NCI-H524 treated with DMSO at 0.1 percent for 48 hours (cell line): ENCODE measurements around the gene CD69.
"Not testable (repeated sequence)": the region's sequence is repeated elsewhere in the genome, so short reads cannot be mapped to it uniquely, and the experiment has no call there.

ENCODE experiments used
- DNase-seq: peaks from one replicate; lab custom pipeline; 2025; lab: John Stamatoyannopoulos, UW

CD69 gene

DNA sequence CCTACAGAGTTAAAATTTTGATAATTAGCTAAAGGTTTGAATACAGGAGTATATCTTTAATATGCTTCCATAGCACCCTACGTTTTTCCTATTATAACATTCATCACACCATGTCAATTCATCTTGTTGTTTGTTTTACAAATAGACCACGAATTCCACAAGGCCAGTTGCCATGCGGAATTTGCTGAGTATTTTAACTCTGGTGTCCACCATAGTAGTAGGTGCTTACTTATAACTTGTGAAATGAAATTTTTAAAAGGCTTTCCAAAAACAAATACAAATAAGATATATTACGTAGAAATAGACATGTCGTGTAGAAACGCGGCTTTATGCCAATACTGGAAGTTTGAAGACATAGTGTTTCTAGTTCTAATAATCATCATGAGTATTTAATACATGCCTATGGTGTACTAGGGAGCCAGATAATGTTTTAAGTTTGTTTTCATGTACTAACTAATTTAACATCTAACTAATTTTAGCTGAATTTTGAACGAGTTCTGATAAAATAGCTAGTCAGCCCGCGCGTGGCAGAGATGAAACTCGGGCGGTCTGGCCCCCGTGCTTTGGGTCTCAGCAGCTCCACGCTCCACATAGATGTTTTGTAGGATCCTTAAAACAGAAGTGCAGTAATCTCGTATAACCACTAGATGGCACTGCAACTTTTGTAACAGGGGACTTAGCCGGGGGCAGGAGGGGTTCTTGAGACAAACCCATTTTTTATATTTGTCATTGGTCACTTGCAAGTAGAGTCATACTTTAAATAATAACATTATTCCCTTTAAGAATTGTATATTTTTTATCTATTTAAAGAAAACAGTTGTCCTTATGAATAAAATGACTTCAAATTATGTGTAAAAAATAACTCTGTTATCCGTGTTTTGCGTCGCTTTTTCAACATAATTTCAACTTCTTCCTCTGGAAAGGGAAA lies 10.2 kb downstream of the CD69 start:
- DNase-seq: no peak

DNA sequence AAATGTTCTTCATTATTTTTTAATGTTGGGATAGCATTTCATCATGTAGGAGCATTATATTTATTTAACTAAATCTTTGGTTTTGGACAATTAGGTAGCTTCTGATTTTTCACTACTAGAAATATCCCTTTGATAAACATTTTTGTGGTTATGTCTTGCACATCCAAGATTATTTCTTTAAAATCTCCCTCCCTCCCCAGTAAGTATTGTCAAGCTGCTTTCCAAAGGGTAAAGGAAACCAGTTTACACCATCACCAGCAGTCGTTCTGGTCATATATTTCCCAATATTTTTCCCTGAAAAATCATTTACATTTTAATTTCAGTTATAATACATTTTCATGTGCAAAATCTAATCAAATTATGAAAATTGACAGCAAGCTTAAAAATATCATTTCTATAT lies 11.1 kb downstream of the CD69 start:
- DNase-seq: no peak

DNA sequence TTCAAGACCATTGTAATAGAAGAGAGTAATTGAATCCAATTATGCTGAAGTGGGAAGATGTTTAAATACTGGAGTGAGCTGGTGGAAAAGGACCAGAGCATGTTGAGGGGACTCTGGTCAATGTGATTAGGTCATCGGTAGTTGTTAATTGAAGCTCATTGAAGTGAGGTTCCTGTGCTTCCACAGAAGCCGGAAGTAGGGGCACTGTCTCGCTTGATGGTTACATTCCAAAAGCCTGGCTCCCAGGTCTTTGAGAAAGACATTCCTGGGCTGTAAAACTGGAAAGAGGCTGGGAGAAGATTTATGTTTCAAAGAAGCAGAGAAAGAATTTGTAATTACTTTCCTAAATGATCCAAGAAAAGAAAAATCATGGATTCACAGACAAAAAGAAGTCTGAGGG lies 15.5 kb downstream of the CD69 start:
- DNase-seq: no peak

DNA sequence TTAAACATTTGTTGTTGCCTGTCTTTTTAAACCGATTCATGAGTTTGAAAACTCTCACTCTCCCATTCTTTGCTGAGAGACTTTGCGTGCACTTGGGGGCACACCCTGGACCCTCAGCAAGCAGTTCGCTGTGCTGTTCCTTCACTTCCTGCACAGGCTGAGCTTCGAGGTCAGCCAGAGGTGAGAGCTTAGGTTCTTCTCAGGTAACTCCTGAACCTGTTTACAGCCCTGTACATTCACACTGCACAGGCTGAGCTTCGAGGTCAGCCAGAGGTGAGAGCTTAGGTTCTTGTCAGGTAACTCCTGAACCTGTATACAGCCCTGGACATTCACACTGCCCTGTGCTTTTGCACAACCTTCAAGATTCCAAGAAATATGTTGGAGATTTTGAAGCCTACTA lies 18.0 kb downstream of the CD69 start:
- DNase-seq: no peak

DNA sequence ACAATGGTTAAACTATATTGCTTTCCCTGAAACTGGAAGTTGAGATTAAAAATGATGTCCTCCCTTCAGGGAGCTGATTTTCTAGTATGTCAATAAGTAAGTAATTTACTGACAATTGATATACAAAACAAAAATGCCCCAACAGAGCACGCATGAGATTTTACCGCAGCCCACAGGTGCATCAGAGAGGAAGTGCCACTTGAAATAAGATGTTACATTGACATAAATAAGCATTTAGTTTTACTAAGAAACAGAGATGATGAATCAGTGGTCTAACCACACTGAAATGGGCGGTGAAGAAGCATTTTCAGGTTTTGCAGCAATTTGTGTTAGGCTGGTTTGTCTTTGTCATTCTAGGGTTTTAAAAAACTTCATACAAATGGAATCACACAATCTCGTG lies 19.0 kb downstream of the CD69 start:
- DNase-seq: no peak

DNA sequence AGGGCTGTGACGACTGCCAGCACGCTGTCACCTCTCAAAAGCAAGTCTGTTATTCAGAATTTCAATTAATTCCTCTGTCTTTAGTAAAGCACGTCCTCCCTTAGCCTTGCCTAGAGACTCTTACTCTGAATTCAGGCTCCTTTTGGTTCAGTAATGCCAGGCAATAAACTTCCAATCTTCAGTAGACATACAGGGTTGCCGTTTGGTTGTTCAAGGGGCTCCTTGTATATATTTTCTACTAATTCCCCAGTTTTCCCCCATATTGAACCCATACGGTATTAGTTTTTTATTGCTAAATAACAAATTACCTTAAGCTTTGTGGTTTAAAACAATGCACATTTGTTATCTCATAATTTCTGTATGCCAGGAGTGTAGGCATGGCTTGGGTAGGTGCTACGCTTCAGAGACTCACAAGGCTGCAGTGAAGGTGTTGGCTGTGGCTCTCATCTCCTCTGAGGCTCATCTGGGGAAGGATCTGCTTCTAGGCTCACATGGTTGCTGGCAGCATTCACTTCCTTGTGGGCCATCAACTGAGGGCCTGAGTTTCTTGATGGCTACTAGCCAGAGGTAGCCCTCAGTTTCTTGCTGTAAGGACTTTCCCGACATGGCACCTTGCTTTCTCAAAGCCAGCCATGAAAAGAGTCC lies 20.5 kb downstream of the CD69 start:
- no peak for DNase-seq

DNA sequence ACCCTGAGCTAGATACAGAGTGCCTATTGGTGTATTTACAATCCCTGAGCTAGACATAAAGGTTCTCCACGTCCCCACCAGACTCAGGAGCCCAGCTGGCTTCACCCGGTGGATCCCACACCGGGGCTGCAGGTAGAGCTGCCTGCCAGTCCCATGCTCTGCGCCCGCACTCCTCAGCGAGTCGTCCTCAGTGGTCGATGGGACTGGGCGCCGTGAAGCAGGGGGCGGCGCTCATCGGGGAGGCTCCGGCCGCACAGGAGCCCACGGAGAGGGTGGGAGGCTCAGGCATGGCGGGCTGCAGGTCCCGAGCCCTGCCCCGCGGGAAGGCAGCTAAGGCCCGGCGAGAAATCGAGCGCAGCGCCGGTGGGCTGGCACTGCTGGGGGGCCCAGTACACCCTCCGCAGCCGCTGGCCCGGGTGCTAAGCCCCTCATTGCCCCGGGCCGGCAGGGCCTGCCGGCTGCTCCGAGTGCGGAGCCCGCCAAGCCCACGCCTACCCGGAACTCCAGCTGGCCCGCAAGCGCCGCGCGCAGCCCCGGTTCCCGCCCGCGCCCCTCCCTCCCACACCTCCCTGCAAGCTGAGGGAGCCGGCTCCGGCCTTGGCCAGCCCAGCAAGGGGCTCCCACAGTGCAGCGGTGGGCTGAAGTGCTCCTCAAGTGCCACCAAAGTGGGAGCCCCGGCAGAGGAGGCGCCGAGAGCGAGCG lies 21.1 kb downstream of the CD69 start:
- DNase-seq: not testable (repeated sequence)

DNA sequence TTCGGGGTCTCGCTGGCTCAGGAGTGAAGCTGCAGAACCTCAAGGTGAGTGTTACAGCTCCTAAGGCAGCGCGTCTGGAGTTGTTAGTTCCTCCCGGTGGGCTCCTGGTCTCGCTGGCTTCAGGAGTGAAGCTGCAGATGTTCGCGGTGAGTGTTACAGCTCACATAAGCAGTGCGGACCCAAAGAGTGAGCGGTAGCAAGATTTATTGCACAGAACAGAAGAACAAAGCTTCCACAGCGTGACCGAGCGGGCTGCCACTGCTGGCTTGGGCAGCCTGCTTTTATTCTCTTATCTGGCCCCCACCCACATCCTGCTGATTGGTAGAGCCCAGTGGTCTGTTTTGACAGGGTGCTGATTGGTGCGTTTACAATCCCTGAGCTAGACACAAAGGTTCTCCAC lies 21.8 kb downstream of the CD69 start:
- DNase-seq: not testable (repeated sequence)

DNA sequence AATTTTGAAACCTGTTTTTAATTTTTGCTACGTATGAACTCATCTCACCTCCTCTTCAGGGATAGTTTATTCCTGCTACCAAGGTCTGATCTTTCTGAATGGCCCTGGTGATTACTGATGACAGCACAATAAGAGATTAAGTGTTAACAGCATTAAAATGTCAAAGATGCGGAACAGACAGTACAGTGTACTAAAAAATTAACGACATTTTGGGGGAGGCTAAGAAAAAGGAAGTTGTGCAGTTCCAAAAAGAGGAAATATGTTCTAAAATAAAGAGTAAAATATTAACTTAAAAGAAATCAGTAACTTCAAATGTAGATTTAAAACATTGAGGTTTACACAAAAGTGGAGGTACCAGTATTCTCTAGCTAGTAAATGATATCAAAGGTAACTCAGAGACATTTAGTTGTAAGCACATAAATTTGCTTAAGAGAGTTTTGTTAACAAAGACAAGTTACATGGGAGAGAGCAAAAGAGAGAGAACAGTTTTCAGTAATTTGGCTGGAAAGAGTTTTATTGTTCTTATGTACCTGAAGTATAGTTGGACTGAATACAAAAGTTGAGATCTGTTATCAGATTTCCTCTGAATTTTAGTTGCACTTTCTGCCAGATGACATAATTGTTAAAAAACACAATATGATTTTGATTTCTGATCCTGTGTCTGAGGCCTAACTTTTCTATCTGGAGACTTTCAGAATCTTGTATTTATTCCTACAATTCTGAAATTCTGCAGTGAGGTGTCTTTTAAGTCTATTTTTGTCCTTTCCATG lies 23.6 kb downstream of the CD69 start:
- no peak for DNase-seq

DNA sequence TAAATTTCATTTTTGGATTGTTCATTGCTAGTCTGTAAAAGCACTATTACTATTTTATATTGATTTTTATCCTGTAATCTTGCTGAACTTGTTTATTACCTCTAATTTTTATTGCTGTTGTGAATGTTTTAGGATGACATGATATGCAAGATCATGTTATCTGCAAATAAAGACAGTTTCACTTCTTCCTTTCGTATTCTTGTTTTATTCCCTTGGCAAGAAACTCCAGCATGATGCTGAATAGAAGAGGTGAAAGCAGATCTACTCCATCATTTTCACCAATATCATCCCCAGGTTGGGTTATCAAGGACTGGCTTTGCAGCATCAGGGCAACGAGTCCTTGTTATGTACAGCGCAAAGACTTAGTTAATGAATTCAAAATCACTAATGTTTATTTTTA lies 25.1 kb downstream of the CD69 start:
- DNase-seq: no peak

DNA sequence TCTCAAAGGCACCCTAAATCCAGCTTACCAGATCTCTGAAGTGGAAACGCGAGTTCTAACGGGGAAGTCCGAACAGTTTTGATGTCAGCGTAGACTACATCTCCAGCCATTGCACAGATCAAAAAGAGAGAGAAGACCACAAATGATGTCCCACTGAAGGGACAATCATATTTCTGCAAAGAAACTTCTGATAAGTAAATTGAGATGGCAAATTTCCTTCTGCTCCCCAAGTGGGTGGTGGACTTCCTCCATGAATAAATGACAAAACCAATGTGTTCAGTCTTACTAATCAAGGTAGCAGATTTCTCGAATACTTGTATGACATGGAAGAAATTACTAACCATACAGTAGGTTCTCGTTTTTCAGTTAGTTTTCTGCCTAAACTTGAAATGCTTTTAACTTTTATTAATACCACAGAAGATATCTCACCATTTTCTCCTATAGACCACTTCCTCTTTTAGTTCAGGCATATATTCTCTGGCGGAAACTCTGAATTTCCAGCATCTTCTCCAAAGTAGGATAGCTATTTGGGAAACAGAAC lies 27.7 kb downstream of the CD69 start, which contains the start of gene CLECL1:
TSS of gene CLECL1 (minus strand) at position 177 of the 541 bp plus-strand sequence.
- no peak for DNase-seq

DNA sequence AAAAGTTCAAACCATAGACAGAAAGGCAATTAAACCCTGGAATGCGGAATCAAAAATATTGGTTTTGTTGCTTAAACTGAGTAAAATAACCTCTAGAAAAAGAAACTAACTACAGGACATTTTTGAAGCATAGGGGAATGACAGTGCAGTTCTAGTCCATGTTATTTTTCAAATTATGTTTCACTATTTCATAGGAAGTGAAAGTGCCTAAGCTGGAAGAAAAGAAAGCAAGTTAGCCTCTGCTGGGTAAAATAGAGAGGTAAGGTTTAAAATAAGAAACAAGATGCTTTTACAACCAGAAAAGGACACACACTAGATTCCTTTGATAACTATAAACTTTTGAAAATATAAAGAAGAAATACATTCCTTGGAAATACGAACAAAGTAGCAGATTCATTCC lies 28.9 kb downstream of the CD69 start:
- DNase-seq: no peak

DNA sequence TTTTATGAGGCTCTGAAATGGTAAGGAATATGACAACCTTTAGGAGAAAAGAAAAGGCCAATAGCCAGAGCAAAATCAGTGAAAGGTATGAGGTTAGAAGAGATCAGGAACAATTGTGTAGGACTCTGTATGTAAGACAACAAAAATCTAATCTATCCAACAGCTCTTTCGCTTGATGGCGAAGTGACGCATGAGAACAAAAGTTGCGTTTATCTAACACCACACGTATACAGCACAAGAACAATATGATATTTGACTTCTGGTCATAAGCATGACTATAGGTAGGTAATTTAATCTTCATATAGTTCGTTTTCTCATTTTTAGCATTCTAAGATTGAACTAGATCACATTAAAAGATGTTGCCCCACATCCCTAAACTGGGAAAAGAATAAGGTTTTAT lies 29.3 kb downstream of the CD69 start:
- DNase-seq: no peak

DNA sequence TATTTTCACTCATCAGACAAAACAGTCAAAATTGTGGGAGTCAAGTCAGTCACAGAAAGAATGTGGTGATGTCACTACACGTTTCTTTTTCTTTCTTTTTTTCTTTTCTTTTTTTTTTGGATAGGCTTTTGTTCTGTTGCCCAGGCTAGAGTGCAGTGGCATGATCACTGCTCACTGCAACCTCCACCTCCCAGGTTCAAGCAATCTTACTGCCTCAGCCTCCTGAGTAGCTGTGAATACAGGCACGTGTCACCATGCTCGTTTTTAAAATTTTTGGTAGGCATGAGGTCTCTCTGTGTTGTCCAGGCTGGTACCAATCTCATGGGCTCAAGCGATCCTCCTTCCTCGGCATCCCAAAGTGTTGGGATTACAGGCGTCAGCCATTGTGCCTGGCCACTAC lies 30.1 kb downstream of the CD69 start:
- DNase-seq: no peak

DNA sequence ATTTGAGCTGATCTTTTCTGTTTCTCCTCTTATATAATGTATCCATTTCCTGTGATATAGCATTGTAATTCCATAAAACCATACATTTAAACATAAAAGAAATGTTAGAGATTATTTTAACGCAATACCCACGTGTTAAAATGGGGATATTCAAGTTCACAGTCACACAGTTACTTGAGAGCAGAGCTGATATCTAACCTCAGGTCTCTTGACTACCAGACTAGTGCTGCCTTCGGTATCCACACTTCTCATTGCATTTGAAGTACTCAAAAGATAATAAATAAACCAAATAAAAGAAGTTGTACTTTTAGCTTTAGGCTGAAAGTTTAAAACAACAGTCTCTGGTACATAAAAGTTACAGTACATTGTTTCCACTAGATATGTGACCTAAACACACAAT lies 30.7 kb downstream of the CD69 start:
- no peak for DNase-seq

DNA sequence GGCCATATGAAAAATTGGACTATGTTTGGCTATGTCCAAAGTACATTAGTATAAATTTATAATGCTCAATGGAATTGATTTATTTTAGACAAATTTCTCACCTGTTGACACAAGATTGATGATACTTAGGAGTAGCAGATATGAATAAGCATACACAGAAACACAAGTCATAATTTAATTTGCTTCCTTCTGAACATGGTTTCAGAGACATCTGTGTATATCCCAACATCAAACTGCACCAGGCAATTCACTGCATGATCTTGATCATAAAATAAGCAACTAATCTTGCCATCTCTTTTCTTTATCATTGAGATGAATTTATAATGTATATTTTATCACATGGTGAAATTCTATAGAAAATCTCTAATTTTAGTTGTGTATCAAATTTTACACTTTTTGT lies 31.6 kb downstream of the CD69 start:
- DNase-seq: no peak

DNA sequence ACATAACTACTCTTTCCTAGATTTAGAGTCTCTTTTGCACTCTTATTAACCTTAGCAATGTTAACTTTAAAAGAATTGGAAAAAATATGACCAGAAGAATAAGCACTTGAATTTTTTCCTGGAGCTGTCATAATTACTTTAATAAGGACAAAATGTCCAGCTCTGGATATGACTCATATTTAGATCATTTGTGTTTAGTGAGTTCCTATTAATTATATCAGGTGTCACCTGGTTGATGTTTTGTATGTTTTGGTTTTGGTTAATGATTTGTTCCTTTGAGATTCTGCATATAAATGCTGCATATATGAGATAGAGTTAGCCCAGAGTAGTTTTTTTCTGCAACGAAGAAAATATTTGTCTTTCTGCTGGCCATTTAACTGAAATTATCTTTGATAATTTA lies 32.9 kb downstream of the CD69 start:
- DNase-seq: no peak

DNA sequence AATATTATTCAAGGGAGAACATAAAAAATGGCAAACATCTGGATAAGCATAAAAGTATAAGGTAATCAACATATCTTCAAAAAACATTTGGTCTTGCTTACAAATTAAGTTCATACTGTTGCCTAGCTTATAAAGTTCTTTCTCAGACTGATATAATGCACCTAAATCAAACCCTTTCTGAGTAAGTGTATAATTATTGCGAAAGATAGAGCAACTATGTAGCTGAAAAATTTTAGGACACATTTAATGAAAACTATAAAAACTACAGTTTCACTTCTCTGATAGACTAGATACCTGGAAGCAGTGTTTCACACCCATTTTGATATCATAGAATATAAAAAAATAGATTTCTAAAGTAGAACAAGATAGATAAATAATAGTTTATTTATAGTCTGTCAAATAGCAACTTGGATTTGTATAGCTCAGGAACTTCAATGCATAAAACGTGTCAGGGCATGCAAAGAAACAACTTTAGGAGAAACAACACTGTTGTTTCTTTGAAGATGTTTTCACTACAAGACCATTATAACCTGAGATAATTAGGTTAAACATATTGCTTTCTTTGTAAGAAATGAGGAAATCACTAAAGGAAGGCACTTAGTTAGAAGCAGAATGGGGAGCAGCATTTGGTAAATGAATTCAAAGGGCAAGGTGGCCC lies 35.4 kb downstream of the CD69 start:
- DNase-seq: no peak

DNA sequence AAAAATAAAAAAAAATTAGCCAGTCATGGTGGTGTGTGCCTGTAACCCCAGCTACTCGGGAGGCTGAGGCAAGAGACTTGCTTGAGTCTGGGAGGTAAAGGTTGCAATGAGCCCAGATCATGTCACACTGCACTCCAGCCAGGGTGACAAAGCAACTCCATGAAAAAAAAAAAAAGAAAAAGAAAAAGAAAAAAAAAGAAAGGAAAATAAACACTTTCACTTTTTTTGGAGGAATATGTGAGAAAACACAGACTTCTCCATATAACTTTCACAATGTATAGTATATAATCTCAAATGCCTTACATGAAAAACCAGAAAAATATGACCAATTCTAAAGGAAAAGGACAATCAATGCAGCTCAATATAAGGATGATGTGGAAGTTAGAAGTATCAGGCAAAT lies 36.7 kb downstream of the CD69 start:
- DNase-seq: no peak

DNA sequence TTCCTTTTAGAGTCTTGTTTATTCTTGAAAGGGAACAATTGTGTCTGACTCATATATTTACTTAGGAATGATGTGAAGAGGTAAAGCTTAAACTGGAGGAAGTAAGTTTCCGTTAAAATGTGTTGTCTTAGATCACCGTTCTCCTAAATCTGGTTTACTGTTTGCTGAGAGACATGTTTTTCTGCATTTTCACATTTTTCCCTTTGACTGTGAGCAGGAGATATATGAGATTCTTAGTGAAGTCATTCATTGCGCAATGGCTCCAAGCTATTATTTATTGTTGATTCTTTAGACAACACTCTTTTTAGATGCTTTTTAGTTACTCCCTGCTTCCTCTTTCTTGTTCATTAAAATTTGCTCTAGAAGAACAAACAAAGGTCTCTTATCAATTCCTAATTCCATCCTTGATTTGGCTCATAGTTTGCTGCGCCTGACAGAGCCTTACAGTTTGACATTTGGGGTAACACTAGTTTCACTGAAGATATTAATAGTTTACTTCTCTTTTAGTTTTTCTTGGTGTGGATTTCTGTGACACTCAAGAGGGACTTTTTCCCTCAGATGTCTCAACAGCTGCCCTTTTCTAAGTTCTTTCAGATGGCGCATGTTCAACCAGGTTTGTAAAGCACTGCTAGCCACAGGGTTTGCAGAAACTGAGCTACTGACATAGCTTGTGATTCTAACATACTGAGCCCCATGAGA lies 39.2 kb downstream of the CD69 start:
- DNase-seq: no peak

DNA sequence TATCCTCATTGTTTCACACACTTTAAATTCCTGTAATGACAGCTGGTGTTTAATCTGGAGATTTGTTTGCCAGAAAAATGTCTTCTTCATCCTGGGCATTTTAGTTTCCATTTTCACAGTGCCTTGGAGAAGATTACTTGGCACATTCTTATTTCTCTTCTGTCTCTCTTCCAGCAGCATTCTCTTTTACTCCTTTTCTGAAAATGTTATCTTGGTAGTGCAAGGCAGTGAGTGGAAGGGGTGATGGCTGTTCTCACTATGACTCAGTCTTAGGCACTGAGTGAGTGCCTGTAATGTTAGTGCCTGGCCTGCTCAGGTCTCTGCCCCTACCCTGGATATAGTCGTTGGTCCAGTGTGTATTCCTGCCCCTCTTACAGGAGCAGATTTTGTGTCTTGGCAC lies 40.9 kb downstream of the CD69 start:
- DNase-seq: no peak
